ENCODE data around the gene XDH.

The XDH gene

DNA sequence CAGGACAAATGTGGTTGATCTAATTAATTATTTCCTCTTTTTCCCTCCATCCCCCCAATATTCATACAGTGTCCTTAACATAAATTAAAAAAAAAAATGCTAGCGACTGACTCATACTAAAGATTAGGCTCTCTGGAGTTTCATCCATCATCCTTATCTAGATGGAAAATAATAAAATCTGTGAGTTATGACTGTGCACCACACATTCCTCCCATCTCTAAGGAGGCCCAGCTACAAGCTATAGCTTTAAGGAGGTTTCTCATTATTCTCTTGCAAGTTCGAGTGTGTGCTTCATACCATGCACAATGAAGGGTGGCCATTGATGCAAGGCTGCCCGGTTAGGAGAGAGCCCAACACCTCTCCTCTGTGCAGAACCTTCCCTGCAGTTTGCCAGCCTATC, 77.3 kb downstream of the XDH start:
- DNase-seq (ENCODE audit: low read depth, low spot score), result no peak
- H3K4me3 ChIP-seq (ENCODE audit: low read length), result no peak overlapping the region

DNA sequence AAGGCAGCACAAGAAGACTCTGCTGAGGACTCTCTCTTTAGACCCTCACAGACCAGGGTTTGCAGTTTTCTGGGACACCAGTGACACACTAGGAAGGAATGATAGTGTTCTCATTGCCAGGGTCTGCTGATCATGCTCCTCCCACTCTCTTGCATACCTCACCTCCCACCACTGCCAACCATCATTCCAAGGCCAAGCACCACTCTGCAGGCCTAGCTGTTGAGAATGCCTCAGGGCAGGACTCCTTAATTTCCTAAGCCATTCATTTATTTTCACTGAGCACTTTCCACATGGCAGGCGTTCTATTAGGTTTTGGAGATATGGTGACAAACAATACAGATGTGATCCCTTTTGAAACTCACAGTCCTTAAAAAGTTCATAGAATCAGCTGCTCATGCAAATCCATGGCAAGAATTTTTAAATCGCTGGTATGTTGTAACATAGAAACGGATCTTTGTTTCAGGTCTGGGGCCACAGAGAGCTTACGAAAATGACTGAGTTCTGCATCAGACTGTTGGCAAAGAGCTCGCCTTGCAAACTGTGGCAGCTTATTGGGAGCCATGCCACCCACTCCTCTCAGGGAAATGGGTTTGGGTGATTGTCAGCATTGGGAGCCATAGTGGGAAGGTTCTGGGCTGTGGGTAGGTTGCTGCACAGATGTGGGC, 78.5 kb downstream of the XDH start:
- DNase-seq (ENCODE audit: low read depth, low spot score), result no peak
- no peak overlapping the region for H3K4me3 ChIP-seq (ENCODE audit: low read length)

DNA sequence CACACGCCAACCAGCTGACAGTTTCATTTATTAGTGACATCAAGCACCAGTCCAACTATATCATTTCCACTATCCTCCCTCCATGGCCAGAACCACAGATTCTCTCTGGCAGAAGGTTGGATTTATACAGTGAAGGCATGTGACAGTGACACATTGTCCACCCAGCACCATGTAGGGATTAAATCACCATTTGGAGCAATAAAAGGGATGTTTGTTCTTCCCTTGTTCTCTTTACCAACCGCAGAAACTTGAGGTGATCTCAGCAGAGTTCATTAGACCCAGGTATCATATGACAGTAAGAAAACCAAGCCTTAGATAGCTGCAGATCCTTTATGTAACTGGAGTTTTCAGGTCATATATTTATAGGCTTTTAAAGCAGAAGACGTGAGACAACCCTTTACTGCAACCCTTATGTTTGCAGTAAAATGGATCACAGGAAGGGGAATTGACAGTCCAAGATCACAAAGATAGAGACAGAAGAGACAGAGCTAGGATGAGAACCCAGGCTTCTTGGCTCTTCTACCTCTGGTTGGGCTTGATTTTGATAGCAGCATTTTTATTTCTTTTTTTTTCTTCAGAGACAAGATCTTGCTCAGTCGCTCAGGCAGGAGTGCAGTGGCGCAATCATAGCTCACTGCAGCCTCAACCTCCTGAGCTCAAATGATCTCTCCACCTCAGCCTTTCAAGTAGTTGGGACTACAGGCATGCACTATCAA, 80.1 kb downstream of the XDH start:
- no peak for DNase-seq (ENCODE audit: low read depth, low spot score)

DNA sequence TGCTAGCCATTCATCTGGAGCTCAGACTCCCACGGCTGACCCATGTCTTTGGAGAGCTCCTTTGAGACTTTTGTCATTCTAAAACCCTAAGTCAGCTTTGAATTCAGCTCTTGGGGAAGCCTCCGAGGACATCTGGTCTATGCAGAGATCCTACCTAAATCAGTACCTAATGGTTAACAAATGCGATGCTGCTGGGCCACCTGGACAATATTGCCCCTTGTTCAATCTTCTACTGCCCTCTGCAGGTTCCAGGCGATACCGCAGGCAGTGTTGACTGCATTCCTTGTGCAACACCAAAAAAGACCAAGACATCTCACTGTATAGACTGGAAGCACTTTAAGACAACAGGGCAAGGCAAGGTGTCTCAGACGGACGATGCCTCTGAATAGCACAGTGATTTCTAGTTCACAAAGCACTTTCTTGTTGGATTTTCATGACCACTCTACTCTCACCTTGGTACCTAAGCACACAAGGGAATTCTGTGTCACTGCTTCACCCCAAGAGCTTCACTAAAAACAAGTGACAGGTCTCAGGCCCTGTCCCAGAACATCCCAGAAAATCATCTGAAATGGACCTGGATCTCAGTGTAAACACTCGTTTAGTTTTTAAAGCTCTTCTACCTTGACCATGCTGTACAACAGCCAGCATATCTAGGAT, 80.9 kb downstream of the XDH start:
- DNase-seq (ENCODE audit: low read depth, low spot score), result peak; percentile 58
- H3K4me3 ChIP-seq (ENCODE audit: low read length), result no peak overlapping the region

More for the DNA sequence above, 80.1 kb downstream of the XDH start:
- no peak overlapping the region for H3K4me3 ChIP-seq (ENCODE audit: low read length)

DNA sequence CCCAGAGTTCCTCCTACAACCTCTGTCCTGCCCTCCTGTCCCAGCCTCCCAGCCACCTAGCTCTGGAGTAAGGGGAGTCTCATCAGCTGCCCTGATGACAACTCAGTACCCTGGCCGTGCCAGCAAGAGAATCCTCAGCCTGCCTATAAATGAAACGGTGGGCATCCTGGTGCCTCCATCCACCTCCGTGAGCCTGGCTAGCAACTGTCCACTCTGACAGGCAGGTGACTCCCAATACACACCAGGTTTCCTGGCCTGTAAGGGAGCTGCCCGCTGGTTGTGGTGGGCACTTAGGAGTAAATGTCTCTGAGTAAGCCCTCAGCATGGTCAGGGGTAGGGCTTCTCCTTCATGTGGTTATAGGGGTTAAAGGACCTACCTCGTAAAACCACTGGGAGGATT, 81.5 kb downstream of the XDH start:
- DNase-seq (ENCODE audit: low read depth, low spot score), result no peak
- H3K4me3 ChIP-seq (ENCODE audit: low read length), result no peak overlapping the region

DNA sequence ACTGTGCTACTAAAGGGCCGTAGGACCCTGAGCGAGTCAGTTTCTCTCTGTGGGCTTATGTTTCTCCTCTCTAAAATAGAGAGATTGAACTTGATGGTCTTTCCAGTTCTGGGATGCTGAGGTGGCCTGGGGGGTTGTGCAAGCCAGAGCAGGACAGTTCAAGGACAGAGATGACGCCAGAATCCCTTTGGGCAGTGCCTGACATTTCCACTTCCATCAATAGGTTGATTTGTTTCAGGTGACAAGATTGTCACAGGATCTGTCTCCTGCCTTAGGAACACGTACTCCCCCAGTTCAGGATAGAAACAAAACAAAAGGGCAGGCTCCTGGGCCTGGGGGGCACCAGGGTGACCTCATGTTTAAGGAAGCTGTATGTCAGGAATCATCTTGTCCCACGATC, 82.0 kb downstream of the XDH start:
- H3K4me3 ChIP-seq (ENCODE audit: low read length), result no peak overlapping the region
- no peak for DNase-seq (ENCODE audit: low read depth, low spot score)

DNA sequence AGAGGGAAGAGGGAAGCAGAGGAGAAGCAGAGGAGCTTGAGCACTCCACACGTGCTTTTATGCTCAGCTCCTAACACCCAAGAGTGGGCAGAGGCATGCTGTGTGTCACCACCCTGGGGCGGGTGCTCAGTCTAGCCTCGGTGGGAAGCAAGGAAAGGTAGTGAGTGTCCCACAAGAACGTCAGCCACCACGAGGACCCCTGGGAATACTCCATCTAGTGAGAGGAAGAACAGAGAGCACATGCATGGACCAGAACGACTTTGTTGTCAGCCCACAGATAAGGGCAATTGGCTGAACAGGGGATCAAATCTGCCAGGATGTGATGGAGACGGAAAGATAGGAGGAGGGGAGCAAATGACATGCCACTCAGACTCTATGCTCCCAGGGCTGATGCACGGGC, 83.4 kb downstream of the XDH start:
- H3K4me3 ChIP-seq (ENCODE audit: low read length), result no peak overlapping the region
- no peak for DNase-seq (ENCODE audit: low read depth, low spot score)

DNA sequence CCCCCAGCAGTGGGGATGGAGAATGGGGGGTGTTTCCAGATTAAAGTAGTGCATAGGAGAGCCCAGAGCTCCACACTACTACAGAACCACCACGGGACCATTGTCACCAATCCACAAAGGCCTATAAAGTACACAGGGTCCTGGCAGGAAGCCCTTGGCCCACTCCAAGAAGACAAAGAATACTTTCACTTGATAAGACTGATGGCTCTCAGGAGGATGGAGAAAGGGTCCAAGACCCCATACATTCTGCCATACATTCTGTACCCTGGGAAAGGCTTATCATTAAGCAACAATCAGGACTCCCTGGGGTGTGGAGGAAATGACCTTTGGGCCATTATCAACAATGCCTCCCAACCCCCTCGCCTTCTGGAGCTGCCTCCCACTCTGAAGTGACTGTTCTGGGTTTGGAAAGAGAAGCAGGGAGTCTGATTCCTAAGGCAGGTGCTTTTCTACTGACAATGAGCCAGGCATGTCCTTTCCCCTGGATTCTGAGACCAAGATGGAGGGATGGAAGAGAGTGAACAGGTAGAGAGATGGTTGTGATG, 85.4 kb downstream of the XDH start:
- H3K4me3 ChIP-seq (ENCODE audit: low read length), result no peak overlapping the region
- DNase-seq (ENCODE audit: low read depth, low spot score), result no peak

DNA sequence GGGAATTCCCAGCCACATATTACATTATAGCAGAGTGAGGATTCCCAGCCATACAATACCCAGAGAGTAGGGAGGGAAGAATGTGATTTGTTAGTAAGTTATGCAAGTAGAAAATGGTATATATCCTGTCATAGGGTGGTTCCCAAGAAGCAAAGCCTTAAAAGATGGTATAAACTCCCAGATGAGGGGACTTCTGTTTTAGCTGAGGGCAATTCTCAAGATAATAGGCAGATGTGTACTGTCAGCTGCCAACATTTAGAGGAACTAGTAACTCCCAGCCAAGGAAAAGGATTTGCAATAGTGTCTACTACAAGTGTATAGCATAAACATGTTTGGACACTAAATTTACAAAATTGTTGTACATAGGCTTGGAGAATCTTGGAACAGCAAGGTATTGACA, 86.5 kb downstream of the XDH start:
- DNase-seq (ENCODE audit: low read depth, low spot score), result no peak

DNA sequence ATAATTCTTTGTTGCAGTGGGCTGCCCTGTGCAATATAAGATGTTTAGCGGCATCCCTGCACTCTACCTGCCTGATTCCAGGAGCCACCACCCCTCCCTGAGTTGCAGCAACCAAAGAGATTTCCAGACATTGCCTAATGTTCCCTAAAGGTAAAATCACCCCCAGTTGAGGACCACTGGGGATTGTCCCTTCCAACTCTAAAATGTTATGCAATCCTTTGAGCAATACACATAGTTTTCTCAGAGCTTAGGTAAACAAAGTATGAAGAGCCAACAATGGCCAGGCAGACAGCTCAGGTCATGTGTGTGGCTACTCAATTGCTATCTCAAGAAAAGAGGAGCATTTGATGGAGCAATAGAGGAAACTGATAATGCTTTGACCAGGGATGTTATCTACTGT, 87.0 kb downstream of the XDH start:
- no peak overlapping the region for H3K4me3 ChIP-seq (ENCODE audit: low read length)
- DNase-seq (ENCODE audit: low read depth, low spot score), result no peak

More for the DNA sequence above, 86.5 kb downstream of the XDH start:
- H3K4me3 ChIP-seq (ENCODE audit: low read length), result no peak overlapping the region

DNA sequence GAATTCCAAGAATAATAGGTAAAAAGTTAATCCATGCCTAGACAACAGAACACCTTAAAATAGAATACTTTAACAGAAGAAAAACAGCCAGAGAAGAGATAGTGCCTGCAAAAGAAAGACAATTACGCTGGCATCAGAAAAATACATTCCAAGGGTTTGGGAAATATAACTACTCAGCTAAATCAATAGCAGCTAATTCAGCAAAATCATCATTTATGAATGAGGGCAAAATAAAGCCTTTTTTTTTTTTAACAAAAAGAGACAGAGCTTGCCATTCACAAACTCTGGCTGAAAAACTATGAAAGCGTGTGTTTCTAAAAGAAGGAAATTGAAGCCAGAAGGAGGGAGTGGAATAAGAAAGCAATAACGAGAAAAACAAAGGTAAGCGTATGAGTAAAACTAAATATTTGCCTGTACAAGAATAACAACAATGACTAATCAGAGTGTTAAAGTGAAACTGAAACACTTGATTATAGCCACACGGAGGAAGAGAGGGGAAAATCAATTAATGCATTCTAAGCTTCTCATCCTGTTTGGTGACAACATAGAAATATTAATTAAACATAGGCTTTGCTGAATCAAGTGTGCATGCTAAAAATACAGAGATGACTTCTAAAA, 90.4 kb downstream of the XDH start:
- H3K4me3 ChIP-seq (ENCODE audit: low read length), result no peak overlapping the region
- DNase-seq (ENCODE audit: low read depth, low spot score), result no peak

DNA sequence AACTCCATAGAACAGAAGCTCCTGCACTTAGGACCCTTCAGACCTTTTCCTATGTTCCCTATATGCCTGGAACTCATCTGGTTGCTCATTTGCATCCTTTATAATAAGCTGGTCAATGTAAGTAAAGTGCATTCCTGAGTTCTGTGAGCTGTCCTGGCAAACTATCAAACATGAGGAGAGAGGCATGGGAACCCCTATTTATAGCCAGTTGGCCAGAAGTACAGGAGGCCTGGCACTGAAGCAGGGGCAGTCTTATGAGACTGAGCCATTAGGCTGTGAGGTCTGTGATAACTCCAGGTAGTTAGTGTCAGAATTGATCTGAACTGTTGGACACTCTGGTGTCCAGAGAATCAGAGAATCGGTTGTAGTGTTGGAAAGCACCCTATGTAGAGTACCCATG, 92.2 kb downstream of the XDH start:
- no peak for DNase-seq (ENCODE audit: low read depth, low spot score)

DNA sequence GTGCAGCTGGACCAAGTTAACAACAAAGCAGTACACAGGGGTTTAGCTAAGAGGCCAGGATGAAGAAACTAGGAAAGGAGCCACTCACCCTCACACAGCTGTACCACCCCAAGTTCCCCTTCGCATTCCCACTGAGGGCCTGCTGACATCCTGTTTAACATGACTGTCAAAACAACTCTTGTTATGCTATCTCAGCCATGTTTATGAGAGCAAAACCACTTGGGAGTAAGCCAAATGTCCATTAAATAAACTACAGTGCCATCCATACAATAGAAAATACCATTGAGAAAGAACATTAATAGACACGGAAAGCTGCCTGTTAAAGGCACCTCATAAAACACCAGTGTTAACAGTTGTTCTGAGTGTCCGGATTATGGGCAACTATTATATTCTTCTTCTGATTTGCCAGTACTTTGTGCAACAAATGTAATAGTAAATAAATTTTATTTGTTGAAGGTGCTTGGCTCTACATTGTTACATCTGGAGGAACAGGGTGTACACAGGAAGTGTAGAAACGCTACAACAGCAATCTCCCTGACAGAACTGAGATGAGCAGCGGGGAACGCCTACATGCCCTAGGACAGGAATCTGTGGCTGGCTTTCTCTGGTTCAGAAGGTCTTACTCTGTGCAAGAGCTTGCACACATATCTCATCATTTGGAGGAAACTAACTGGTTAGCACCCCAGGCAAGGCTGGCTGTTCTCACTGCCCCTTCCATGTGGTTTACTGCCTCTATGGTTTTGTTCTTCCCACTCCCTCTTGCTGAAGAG, 95.0 kb downstream of the XDH start:
- no peak for DNase-seq (ENCODE audit: low read depth, low spot score)
- no peak overlapping the region for H3K4me3 ChIP-seq (ENCODE audit: low read length)

More for the DNA sequence above, 92.2 kb downstream of the XDH start:
- H3K4me3 ChIP-seq (ENCODE audit: low read length), result no peak overlapping the region

DNA sequence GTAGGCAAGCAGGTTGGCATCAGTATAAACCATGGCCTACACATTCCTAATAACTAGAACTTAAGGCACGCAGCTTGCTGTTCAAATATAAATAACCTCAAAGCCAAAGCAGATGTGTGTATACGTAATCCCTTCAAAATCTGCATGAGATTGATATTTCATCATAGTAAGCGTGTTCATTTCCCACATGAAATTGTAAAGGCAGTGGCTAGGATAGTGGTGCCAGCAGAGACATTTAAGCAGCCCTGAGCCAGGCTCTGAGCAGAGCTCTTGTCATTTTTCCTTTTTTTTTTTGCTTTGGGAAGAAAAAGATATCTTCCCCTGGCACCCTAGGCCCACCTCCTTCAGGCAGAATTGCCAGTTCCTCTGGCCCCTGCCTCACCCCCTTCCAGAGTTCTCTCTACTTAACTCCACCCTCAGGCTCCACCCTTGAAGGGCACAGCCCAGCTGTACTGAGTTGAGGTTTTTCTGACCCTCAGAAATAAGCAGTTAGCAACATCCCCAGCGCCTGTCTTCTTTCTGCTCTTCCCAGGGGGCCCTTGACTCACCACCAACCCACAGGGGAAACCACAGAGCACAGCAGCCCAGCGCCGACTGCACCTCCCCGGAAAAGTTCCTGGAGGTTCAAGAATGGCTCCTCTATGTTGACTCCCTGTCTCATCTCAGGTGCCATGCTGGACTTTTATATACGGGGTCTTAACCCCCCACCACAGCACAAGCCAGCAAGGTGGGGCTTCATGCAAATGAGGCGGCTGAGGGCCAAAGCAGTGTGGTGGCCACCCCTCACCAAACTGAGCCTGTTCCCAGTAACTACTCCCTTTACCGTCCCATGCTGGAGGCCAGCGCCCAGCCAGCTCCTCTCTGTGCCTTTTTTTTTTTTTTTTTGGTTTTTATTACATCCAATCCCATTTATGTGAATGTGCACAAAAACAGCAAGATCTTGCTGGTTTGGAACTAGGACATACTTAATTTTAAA, 95.9 kb downstream of the XDH start:
- peak; percentile 80 for DNase-seq (ENCODE audit: low read depth, low spot score)
- H3K4me3 ChIP-seq (ENCODE audit: low read length), result peak overlapping the region; percentile 9

DNA sequence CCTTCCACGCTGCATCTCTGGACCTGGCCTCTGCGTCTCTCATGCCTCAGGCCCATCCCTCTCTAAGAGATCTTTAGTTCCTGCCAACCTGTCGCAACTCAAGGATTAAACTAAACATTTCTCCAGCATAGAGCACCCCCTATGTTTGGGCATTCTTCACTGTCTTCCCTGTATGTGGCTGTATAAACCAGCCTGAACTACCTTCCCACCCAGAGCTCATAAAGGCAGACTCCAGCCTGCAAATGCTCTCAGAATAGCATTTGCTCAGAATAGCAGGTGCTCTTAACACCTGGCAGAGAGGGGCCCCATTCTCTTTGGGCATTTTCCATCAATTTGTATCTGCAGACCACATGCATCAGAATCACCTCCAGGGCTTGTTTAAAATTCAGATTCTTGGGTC, 97.1 kb downstream of the XDH start:
- no peak for DNase-seq (ENCODE audit: low read depth, low spot score)
- H3K4me3 ChIP-seq (ENCODE audit: low read length), result no peak overlapping the region

DNA sequence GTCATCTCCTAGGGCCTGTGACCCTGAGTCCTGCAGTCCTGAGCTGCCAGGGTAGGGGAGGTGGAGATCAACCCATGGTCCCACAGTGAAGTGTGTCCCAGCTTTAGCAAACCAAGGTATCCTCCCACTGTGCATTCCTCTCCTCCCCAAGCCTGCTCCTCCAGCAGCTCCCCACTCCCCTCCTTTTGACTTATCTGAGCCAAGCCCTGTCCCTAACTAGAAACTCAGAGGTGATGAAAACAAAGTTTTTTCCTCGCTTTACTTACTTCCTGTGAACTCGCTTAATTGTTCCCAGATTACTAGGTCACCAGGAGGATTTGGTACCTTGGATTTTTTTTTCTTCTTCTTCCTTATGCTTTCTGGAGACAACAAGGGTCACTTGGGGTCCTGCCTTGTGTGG, 99.8 kb downstream of the XDH start:
- H3K4me3 ChIP-seq (ENCODE audit: low read length), result no peak overlapping the region
- no peak for DNase-seq (ENCODE audit: low read depth, low spot score)

DNA sequence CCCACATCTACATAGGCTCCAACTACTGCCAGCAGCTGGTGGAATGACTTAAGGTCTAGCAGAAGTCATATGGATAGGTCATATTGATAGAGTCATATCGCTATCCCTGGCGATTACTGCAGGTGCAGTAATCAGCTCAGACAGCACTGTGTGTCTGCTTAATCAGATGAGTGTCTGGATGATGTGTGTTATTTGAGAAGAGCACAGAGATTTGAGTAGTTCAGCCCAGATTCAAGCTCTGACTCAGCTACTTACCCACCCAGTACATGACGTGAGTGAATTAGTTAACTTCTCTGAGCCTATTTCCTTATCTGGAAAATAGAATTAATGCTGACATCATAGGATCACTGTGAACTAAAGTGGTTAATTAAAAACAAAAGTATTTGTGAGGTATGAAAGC, 101.6 kb downstream of the XDH start:
- DNase-seq (ENCODE audit: low read depth, low spot score), result no peak
- no peak overlapping the region for H3K4me3 ChIP-seq (ENCODE audit: low read length)

DNA sequence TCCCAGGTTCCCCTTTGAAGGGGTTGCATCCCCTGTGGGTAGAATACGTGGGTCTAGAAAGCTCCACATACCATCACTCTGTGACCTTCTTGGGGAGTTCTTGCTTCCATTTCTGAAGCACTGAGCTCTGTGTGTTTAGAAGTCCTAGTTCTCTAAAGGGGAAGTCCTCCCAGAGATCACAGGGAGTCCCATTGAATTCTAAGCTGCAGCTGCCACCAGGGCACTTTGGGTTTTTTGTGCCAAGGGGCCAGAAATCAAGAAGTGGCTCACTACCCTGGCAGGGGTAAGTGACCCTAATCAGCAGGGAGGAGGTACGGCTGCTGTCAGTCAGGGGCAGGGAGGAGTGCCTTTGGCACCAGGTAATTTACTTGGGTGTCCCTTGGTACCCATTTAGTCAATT, 109.7 kb downstream of the XDH start:
- no peak overlapping the region for H3K4me3 ChIP-seq (ENCODE audit: low read length)
- DNase-seq (ENCODE audit: low read depth, low spot score), result no peak

Measured in Jurkat, Clone E6-1 (cell line).